Stimulated activated CD8-positive, alpha-beta memory T cell treated with anti-CD3 and anti-CD28 coated beads, Interleukin-4, amount 100 ng/mL, for 1 hour (primary cell): ENCODE data around the gene TIPRL.

ENCODE experiments used
- DNase-seq, 2 donors: peaks; one replicate each; pipeline ENCODE4 v3.0.0-alpha.2; 2020; ENCODE audit warnings: low read depth in 2 of 2, low spot score in 1 of 2

Gene TIPRL

DNA sequence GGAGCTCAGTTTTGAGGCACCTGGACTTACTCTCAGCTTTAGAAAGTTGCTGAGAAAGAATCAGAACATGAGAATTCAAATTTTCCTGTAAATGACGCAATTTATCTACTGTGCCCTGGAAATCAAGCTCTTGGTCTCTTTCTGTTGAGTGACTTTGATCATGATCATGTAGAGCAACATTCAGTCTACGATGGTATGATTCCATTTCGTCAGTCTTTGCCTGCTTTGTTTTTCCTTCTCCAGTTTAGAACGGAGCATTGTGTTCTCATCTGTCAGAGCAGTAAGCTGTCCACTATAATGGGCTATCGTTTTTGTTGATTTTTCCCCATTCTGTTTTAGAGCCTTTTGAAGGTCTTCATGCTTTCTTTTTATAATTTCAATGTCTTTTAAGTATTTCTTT, 67.7 kb downstream of the TIPRL start:
- DNase-seq, result no peak
